GM19240 (cell line): ENCODE results near the gene MED23.

ENCODE experiments used
- DNase-seq: peaks from one replicate; pipeline ENCODE4 v3.0.0; 2011; ENCODE audit warnings: low spot score; ENCODE audit not compliant: insufficient read length

Gene MED23

GRCh38 chr6:131640100-131640499 is 12.1 kb upstream of the MED23 start:
- DNase-seq, result no peak

GRCh38 chr6:131638013-131638412 is 10.0 kb upstream of the MED23 start:
- no peak for DNase-seq

- DNase-seq, result no peak
Measured at GRCh38 chr6:131636880-131637792, 9.1 kb upstream of the MED23 start, which contains the start of gene ENPP3. TSS of gene ENPP3 (plus strand) at chr6:131637302. CDS start at chr6:131637385, 83 bp downstream.

GRCh38 chr6:131635384-131636340 is 7.6 kb upstream of the MED23 start:
- DNase-seq, result no peak

- no peak for DNase-seq
Measured at GRCh38 chr6:131631625-131632289, 3.7 kb upstream of the MED23 start.

GRCh38 chr6:131629651-131630050 is 1.6 kb upstream of the MED23 start:
- DNase-seq, result no peak

- no peak for DNase-seq
Measured at GRCh38 chr6:131628726-131629125, 684 bp upstream of the MED23 start.

GRCh38 chr6:131615275-131615674 is 12.8 kb downstream of the MED23 start:
- DNase-seq, result no peak

GRCh38 chr6:131613296-131613925 is 14.6 kb downstream of the MED23 start:
- DNase-seq, result no peak

- DNase-seq, result no peak
Measured at GRCh38 chr6:131602781-131603312, 25.2 kb downstream of the MED23 start.

- DNase-seq, result no peak
Measured at GRCh38 chr6:131600716-131601115, 27.3 kb downstream of the MED23 start.

- no peak for DNase-seq
Measured at GRCh38 chr6:131597446-131597845, 30.6 kb downstream of the MED23 start.

- DNase-seq, result no peak
Measured at GRCh38 chr6:131594074-131594473, 34.0 kb downstream of the MED23 start.

GRCh38 chr6:131592935-131593334 is 35.1 kb downstream of the MED23 start:
- DNase-seq, result no peak

- DNase-seq, result no peak
Measured at GRCh38 chr6:131588643-131589042, 39.4 kb downstream of the MED23 start.

GRCh38 chr6:131587909-131588308 is 40.1 kb downstream of the MED23 start:
- DNase-seq, result no peak

GRCh38 chr6:131586543-131586942 is 41.5 kb downstream of the MED23 start:
- DNase-seq, result no peak

- no peak for DNase-seq
Measured at GRCh38 chr6:131581523-131581922, 46.5 kb downstream of the MED23 start.

GRCh38 chr6:131575834-131576478 is 52.1 kb downstream of the MED23 start:
- no peak for DNase-seq

- DNase-seq, result no peak
Measured at GRCh38 chr6:131574686-131575085, 53.4 kb downstream of the MED23 start.
